Measurements from ENCODE around the gene FIBP.
A peak's percentile ranks its signal among the peaks of the same experiment; 100 is the strongest.

FIBP gene

GRCh38 chr11:65921033-65921555 is 32.8 kb upstream of the FIBP start:
- peak overlapping the region; percentile 45; the same call in 1 of the 2 replicates for H3K9ac ChIP-seq
- peak overlapping the region; percentile 94 for H3K4me2 ChIP-seq

DNA sequence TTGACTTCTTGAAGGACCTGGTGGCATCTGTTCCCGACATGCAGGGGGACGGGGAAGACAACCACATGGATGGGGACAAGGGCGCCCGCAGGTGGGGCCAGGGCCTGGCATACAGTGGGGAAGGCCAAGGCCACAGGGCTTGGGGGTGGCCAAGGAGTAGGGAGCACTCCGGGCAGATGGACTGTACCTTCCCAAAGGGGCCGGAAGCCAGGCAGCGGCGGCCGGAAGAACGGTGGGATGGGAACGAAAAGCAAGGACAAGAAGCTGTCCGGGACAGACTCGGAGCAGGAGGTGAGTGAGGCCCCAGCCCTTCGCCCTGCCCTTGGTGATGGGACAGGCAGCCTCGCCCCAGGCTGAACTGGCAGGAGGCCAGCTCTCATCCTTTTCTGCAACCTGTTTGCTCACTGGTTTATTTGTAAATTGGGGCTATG is 32.1 kb upstream of the FIBP start:
- Histone ChIP-seq H3K4me3 (peak overlapping the region; percentile 84), H3K4me2 (peak overlapping the region; percentile 94), H3K9me3 (no peaks in the 10 kb centered on the region), H3K27ac (peak overlapping the region; percentile 65), H4K20me1 (peaks cover 32% of the 10 kb centered on the region; the same call in 1 of the 2 replicates), H3K27me3 (no peaks in the 10 kb centered on the region), H3K4me1 (peaks cover 43% of the 10 kb centered on the region), H3K36me3 (peaks cover 38% of the 10 kb centered on the region), H3K9ac (peak overlapping the region; percentile 86)
- TF ChIP-seq Cebpa-rat (IDR thresholded peaks at IDR 0.05) = no peak

More at GRCh38 chr11:65921033-65921555, 32.8 kb upstream of the FIBP start:
- Histone ChIP-seq H3K36me3 (peaks cover 38% of the 10 kb centered on the region), H3K27ac (peak overlapping the region; percentile 9; the same call in 1 of the 2 replicates), H3K27me3 (no peaks in the 10 kb centered on the region), H3K9me3 (no peaks in the 10 kb centered on the region), H4K20me1 (peaks cover 25% of the 10 kb centered on the region; the same call in 1 of the 2 replicates), H3K4me1 (peaks cover 36% of the 10 kb centered on the region), H3K4me3 (peak overlapping the region; percentile 84; the same call in 1 of the 2 replicates)
- no peak for TF ChIP-seq Cebpa-rat (IDR thresholded peaks at IDR 0.05)

GRCh38 chr11:65919573-65920371 is 31.5 kb upstream of the FIBP start:
- Histone ChIP-seq H4K20me1 (peaks cover 37% of the 10 kb centered on the region; the same call in 1 of the 2 replicates), H3K4me2 (peak overlapping the region; percentile 94), H3K36me3 (peaks cover 36% of the 10 kb centered on the region), H3K4me3 (peak overlapping the region; percentile 84), H3K9ac (peak overlapping the region; percentile 86), H3K9me3 (no peaks in the 10 kb centered on the region), H3K27me3 (no peaks in the 10 kb centered on the region), H3K27ac (peak overlapping the region; percentile 65), H3K4me1 (peaks cover 49% of the 10 kb centered on the region)
- TF ChIP-seq Cebpa-rat (IDR thresholded peaks at IDR 0.05) = no peak

DNA sequence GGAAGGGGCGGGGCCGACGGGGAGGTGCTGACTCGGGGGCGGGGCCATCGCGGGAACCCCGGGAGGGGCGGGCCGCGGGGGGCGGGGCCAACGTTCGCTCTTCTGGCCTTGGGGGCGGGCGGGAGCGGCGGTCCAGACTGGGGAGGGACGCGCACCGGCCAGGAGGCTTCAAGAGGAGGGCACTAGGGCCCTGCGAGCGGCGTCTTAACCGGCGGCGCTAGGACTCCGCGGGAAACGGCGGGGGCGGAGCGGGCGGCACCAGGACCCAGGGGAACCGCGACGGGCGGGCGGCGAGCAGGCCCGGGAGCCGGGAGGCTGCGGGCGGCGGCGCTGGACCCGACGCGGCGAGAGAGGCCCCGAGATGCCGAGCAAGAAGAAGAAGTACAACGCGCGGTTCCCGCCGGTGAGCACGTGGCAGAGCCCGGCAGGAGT is 30.9 kb upstream of the FIBP start, which contains the start of gene DRAP1:
DRAP1 (plus strand) TSS at position 286 of the 432 bp plus-strand sequence; CDS start at position 362, 76 bp downstream.
- Histone ChIP-seq H3K27me3 (no peaks in the 10 kb centered on the region), H3K9me3 (no peaks in the 10 kb centered on the region), H3K9ac (peak within 1 kb of the TSS; percentile 98), H3K4me2 (peak within 1 kb of the TSS; percentile 96), H3K4me1 (peaks cover 54% of the 10 kb centered on the region), H4K20me1 (peaks cover 37% of the 10 kb centered on the region; the same call in 1 of the 2 replicates), H3K36me3 (peaks cover 30% of the 10 kb centered on the region), H3K27ac (peak within 1 kb of the TSS; percentile 95), H3K4me3 (peak within 1 kb of the TSS; percentile 96)
- no peak for TF ChIP-seq Cebpa-rat (IDR thresholded peaks at IDR 0.05)

- no peak for TF ChIP-seq Cebpa-rat (IDR thresholded peaks at IDR 0.05)
- H3K36me3 ChIP-seq = peaks cover 29% of the 10 kb centered on the region
- H3K4me2 ChIP-seq = peak within 1 kb of the TSS; percentile 96
- H3K9ac ChIP-seq = peak within 1 kb of the TSS; percentile 98
- peak within 1 kb of the TSS; percentile 95 for H3K27ac ChIP-seq
- H3K27me3 ChIP-seq = no peaks in the 10 kb centered on the region
- H4K20me1 ChIP-seq = peaks cover 37% of the 10 kb centered on the region; the same call in 1 of the 2 replicates
- H3K4me1 ChIP-seq = peaks cover 54% of the 10 kb centered on the region
- H3K9me3 ChIP-seq = no peaks in the 10 kb centered on the region
- H3K4me3 ChIP-seq = peak within 1 kb of the TSS; percentile 96
These were observed 30.2 kb upstream of the FIBP start, which contains the start of gene C11orf68 for GRCh38 chr11:65918211-65919140. Gene C11orf68, minus strand, starts transcription at chr11:65919062. Its CDS starts 31 bp downstream, at chr11:65919031.

GRCh38 chr11:65917434-65918210 is 29.4 kb upstream of the FIBP start:
- peaks cover 22% of the 10 kb centered on the region for H3K36me3 ChIP-seq
- H4K20me1 ChIP-seq = peaks cover 37% of the 10 kb centered on the region; the same call in 1 of the 2 replicates
- no peaks in the 10 kb centered on the region for H3K9me3 ChIP-seq
- H3K4me1 ChIP-seq = peaks cover 59% of the 10 kb centered on the region
- H3K27me3 ChIP-seq = no peaks in the 10 kb centered on the region
- no peak for TF ChIP-seq Cebpa-rat (IDR thresholded peaks at IDR 0.05)
- H3K4me3 ChIP-seq = peak overlapping the region; percentile 96
- peak overlapping the region; percentile 98 for H3K9ac ChIP-seq
- peak overlapping the region; percentile 96 for H3K4me2 ChIP-seq
- peak overlapping the region; percentile 95 for H3K27ac ChIP-seq

DNA sequence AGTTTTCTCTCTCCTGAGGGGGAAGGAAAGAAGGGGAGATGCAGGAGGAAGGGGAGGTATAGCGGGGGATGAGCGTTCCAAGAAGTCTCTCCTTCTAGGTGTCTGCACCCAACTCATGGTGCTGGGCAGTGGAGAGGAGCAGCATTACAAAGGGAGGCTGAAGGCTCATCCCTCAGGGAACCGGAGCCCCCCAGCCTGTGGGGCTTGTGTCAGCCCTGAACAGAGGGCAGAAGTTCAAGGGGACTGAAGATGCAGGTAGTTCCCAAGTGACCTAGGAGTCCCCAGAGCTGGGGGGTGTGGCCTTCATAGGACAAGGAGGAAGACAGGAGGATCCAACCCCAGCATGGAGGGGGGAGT is 28.8 kb upstream of the FIBP start:
- Histone ChIP-seq H3K9ac (no peak overlapping the region), H3K4me1 (peaks cover 65% of the 10 kb centered on the region), H3K36me3 (peaks cover 17% of the 10 kb centered on the region), H3K27ac (no peak overlapping the region), H3K9me3 (no peaks in the 10 kb centered on the region), H3K4me3 (peak overlapping the region; percentile 96; the same call in 1 of the 2 replicates), H3K27me3 (no peaks in the 10 kb centered on the region), H3K4me2 (peak overlapping the region; percentile 96), H4K20me1 (peaks cover 37% of the 10 kb centered on the region; the same call in 1 of the 2 replicates)
- no peak for TF ChIP-seq Cebpa-rat (IDR thresholded peaks at IDR 0.05)

- 0 out of 2 replicates have a peak overlapping the region, but pooled peaks have one; percentile 35 for H3K4me3 ChIP-seq
- 0 out of 2 replicates have a peak overlapping the region, but pooled peaks have one; percentile 42 for H3K9ac ChIP-seq
- H3K4me1 ChIP-seq = peaks cover 71% of the 10 kb centered on the region
- H3K27me3 ChIP-seq = no peaks in the 10 kb centered on the region
- H3K4me2 ChIP-seq = peak overlapping the region; percentile 96
- 0 out of 2 replicates have a peak overlapping the region, but pooled peaks have one; percentile 16 for H3K27ac ChIP-seq
- peaks cover 37% of the 10 kb centered on the region; the same call in 1 of the 2 replicates for H4K20me1 ChIP-seq
- H3K36me3 ChIP-seq = peaks cover 12% of the 10 kb centered on the region; the same call in 1 of the 2 replicates
- TF ChIP-seq Cebpa-rat (IDR thresholded peaks at IDR 0.05) = no peak
- H3K9me3 ChIP-seq = no peaks in the 10 kb centered on the region
These were observed 28.1 kb upstream of the FIBP start for GRCh38 chr11:65916391-65916790.

All from BLaER1 (cell line).